ENCODE results near the gene FANCC. TPM values are rescaled to one million over a fixed set of nuclear protein-coding genes. Genes with fewer than 3 reads are reported as not detected.
A peak's percentile ranks its signal among the peaks of the same experiment; 100 is the strongest.

FANCC gene
- total RNA-seq, 2 donors from 2014 or later: 10.5 to 23.6 TPM

- no peaks in the 10 kb centered on the region for H3K36me3 ChIP-seq
- H3K9ac ChIP-seq (ENCODE audit: low read depth in 2 of 2, low read length in 2 of 2): peak overlapping the region; percentile 56 to 84
- no peak for TF ChIP-seq CTCF (IDR thresholded peaks at IDR 0.05)
- DNase-seq: no peak
- no peak overlapping the region for H3K4me3 ChIP-seq
- H3K4me1 ChIP-seq: peaks cover 7% of the 10 kb centered on the region
- no peaks in the 10 kb centered on the region for H3K9me3 ChIP-seq
- intact Hi-C loops (cut with DNase I): no loop called here
- peak overlapping the region; percentile 65 for H3K27ac ChIP-seq
- no peaks in the 10 kb centered on the region for H3K27me3 ChIP-seq
These were observed 225.0 kb downstream of the FANCC start for GRCh38 chr9:95092262-95093072.

GRCh38 chr9:95091601-95092261 lies 225.8 kb downstream of the FANCC start:
- no peak for DNase-seq
- Histone ChIP-seq H3K9ac (ENCODE audit: low read depth in 2 of 2, low read length in 2 of 2) (peak overlapping the region; percentile 56 to 84), H3K4me3 (no peak overlapping the region)

GRCh38 chr9:95090871-95091577 lies 226.5 kb downstream of the FANCC start:
- Histone ChIP-seq H3K27ac (peak overlapping the region; percentile 65), H3K4me3 (no peak overlapping the region), H3K4me1 (peaks cover 7% of the 10 kb centered on the region), H3K9ac (ENCODE audit: low read depth in 2 of 2, low read length in 2 of 2) (peak overlapping the region; percentile 30 to 84), H3K27me3 (no peaks in the 10 kb centered on the region), H3K36me3 (no peaks in the 10 kb centered on the region), H3K9me3 (no peaks in the 10 kb centered on the region)
- no peak for DNase-seq
- TF ChIP-seq CTCF (IDR thresholded peaks at IDR 0.05): no peak
- intact Hi-C loops (cut with DNase I): no loop called here

More at GRCh38 chr9:95091601-95092261, 225.8 kb downstream of the FANCC start:
- H3K36me3 ChIP-seq: no peaks in the 10 kb centered on the region
- peak overlapping the region; percentile 65 for H3K27ac ChIP-seq
- peaks cover 7% of the 10 kb centered on the region for H3K4me1 ChIP-seq
- intact Hi-C loops (cut with DNase I): no loop called here
- no peaks in the 10 kb centered on the region for H3K9me3 ChIP-seq
- no peak for TF ChIP-seq CTCF (IDR thresholded peaks at IDR 0.05)
- no peaks in the 10 kb centered on the region for H3K27me3 ChIP-seq

GRCh38 chr9:95090023-95090791 lies 227.3 kb downstream of the FANCC start:
- peaks cover 7% of the 10 kb centered on the region for H3K4me1 ChIP-seq
- no peaks in the 10 kb centered on the region for H3K9me3 ChIP-seq
- no peaks in the 10 kb centered on the region for H3K36me3 ChIP-seq
- peak overlapping the region; percentile 54 for H3K27ac ChIP-seq
- TF ChIP-seq CTCF (IDR thresholded peaks at IDR 0.05): no peak
- no peak for DNase-seq
- peak overlapping the region; percentile 30 to 84 for H3K9ac ChIP-seq (ENCODE audit: low read depth in 2 of 2, low read length in 2 of 2)
- intact Hi-C loops (cut with DNase I): no loop called here
- no peak overlapping the region for H3K4me3 ChIP-seq
- H3K27me3 ChIP-seq: no peaks in the 10 kb centered on the region
